GM21786 (cell line): Measurements from ENCODE around the gene TBC1D3K.
"Not testable (repeated sequence)": the region's sequence is repeated elsewhere in the genome, so short reads cannot be mapped to it uniquely, and the experiment has no call there.

Source experiments
- ATAC-seq: cut with Tn5 transposase; IDR thresholded peaks from one replicate; pipeline ENCODE4 v1.9.1; 2021; ENCODE audit not compliant: unreplicated experiment

TBC1D3K gene

GRCh38 chr17:37924115-37924514 lies at the start of gene TBC1D3K:
TBC1D3K (plus strand) TSS chr17:37924415; CDS start chr17:37926000, 1,585 bp downstream.
- not testable (repeated sequence) for ATAC-seq

- no peak for ATAC-seq
Observed at GRCh38 chr17:37884516-37884915, 39.7 kb upstream of the TBC1D3K start.

GRCh38 chr17:37885136-37885535 lies 39.1 kb upstream of the TBC1D3K start:
- ATAC-seq = no peak

GRCh38 chr17:37888881-37889280 lies 35.3 kb upstream of the TBC1D3K start:
- ATAC-seq = no peak

- ATAC-seq = not testable (repeated sequence)
Observed at GRCh38 chr17:37896961-37897360, 27.3 kb upstream of the TBC1D3K start.
